ENCODE data around the gene PRKAG2.

The PRKAG2 gene

DNA sequence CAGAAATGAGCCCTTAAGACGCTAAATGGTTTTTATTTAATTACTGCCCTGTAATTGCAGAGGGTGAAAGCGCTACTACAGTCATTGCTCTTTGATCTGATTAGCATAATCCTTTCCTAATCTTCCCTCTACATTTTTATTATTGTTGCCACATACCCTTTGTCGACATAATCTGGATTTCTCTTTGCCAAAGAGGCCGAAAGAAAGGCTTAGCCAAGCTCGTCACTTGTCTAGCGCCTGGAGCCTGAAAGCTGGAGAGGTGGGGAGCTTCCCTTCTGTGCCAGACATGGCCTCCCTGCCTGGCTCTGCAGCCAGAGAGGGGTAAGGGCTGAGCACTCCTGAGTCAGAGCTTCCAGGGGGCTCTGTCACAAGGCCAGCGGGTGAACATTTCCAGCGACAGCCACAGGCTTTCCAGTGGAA, 145.9 kb downstream of the PRKAG2 start:
- DNase-seq (ENCODE audit: low read depth) = no peak
- H3K4me3 ChIP-seq (ENCODE audit: low read length) = no peak overlapping the region
- TF ChIP-seq, protein P1, sequence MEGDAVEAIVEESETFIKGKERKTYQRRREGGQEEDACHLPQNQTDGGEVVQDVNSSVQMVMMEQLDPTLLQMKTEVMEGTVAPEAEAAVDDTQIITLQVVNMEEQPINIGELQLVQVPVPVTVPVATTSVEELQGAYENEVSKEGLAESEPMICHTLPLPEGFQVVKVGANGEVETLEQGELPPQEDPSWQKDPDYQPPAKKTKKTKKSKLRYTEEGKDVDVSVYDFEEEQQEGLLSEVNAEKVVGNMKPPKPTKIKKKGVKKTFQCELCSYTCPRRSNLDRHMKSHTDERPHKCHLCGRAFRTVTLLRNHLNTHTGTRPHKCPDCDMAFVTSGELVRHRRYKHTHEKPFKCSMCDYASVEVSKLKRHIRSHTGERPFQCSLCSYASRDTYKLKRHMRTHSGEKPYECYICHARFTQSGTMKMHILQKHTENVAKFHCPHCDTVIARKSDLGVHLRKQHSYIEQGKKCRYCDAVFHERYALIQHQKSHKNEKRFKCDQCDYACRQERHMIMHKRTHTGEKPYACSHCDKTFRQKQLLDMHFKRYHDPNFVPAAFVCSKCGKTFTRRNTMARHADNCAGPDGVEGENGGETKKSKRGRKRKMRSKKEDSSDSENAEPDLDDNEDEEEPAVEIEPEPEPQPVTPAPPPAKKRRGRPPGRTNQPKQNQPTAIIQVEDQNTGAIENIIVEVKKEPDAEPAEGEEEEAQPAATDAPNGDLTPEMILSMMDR (IDR thresholded peaks at IDR 0.05; ENCODE audit: insufficient read depth, low read depth, low read length, missing control alignments) = no peak

DNA sequence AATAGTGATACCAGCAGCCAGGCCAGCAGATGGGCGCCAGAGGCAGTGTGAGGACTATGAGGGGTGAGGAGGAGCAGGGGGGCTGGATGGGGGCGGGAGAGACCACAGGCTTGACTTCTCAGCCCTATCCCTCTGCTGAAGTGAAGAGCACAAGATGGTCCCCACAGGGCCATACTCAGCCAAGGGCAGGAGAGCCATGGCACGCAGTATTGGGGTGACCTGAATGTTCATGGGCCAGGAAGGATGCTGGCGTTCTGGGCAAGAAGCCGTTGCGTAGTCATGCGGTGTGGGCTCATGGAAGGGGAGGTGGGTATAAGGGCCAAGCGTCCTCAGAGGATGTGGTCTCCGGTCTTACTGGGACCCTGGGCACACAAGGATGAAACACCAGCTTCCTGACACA, 146.3 kb downstream of the PRKAG2 start:
- DNase-seq (ENCODE audit: low read depth) = no peak
- no peak overlapping the region for H3K4me3 ChIP-seq (ENCODE audit: low read length)
- TF ChIP-seq, protein P1 (IDR thresholded peaks at IDR 0.05; ENCODE audit: insufficient read depth, low read depth, low read length, missing control alignments) = no peak

DNA sequence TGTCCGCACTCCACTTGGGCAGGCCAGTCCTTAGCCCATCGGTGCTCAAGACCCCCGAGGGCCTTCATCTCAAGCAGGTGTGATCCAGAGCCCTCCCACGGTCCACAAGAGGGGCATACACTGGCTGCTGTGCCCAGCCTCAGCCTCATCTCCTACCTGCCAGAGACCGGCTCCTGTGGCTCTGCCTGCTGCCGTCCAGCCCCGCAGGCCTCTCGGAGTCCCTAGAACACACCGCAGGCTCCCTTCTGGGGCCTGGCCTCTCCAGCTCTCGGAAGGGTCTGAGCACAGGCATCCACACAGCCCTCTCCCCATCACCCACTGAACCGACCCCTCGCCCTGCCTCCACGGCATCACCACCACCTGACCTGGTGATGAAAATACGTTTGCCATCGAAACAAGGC, 147.4 kb downstream of the PRKAG2 start:
- TF ChIP-seq, protein P1 (IDR thresholded peaks at IDR 0.05; ENCODE audit: insufficient read depth, low read depth, low read length, missing control alignments) = no peak
- DNase-seq (ENCODE audit: low read depth) = no peak
- no peak overlapping the region for H3K4me3 ChIP-seq (ENCODE audit: low read length)

DNA sequence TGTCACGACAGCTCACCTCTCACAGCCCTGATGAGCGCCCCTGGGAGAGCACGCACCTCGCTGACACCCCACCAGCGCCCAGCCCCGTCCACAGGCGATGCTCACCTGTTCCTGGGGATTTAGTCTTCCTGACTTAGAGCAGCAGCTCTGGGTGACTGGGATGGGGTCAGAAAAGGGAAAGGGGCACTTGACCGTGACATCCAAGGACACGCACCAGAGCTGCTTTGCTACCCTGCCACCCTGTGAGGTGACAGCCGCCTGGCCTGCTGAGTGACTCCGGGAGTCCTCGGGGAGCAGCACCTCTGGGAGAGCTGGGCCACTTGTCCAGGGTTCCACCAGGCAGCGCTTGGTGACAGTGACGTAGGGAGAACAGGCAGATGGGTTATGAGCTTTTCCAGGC, 148.2 kb downstream of the PRKAG2 start:
- H3K4me3 ChIP-seq (ENCODE audit: low read length) = no peak overlapping the region
- TF ChIP-seq, protein P1 (IDR thresholded peaks at IDR 0.05; ENCODE audit: insufficient read depth, low read depth, low read length, missing control alignments) = no peak
- DNase-seq (ENCODE audit: low read depth) = no peak

DNA sequence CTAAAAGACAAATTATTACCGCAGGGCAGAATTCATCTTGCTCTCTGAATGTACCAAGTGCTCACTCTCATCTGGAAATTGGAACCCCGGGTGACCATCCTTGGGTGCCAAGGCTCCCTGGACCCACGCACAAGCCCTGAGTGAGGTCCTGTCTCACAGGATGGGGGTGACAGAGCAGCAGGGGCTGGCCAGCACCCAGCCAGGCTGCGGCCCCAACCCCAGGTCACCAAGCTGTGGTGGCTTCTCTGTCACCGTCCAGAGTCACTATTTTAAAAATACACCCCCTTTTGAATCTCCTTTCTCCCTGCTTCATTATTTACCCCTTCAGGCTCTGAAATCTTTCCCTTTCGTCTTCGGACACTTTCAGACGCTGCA, 148.6 kb downstream of the PRKAG2 start:
- TF ChIP-seq, protein P1 (IDR thresholded peaks at IDR 0.05; ENCODE audit: insufficient read depth, low read depth, low read length, missing control alignments) = no peak
- no peak overlapping the region for H3K4me3 ChIP-seq (ENCODE audit: low read length)
- DNase-seq (ENCODE audit: low read depth) = no peak

DNA sequence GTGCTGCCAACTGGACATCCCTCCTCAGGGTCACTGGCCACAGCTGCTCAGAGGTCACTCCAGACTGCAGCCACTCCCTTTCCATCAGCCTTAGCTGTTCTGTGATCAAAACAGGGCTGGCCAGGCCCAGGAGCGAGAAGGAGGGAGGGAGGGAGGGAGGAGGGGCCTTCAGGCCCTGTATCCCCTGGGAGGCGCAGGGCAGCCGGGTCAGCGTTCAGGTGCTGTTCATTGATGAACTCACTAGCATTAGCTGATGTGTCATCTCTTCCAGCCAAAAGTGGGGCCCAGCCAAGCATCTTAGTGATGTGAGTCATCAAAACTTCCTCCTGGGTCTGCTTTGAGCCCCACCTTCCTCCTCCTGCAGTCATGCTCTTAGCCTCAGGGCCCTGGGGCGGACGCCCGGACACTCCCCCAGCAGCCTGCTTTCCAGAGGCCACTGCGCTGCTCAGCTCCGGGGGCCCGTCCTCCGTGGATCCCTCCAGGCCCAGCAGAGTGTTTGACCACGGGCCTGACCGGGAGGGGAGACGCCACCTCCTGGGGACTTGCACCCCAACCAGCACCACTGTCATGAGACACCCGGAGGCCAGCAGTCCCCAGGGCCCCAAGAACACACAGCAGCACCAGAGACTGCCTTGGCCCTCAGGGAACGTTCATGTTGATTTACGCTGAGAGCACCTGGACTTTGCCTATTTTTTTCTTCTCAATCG, 149.2 kb downstream of the PRKAG2 start:
- DNase-seq (ENCODE audit: low read depth) = peak; percentile 97
- TF ChIP-seq, protein P1 (IDR thresholded peaks at IDR 0.05; ENCODE audit: insufficient read depth, low read depth, low read length, missing control alignments) = no peak
- no peak overlapping the region for H3K4me3 ChIP-seq (ENCODE audit: low read length)
